ENCODE data around the gene CLSTN1. TPM values are rescaled to one million over a fixed set of nuclear protein-coding genes. Genes with fewer than 3 reads are reported as not detected.

Gene CLSTN1
- total RNA-seq, 5 donors from 2014 or later (not counting 1 experiment from before 2014, with no cell fraction given) = 84.6 to 105 (median 91.2) TPM

DNA sequence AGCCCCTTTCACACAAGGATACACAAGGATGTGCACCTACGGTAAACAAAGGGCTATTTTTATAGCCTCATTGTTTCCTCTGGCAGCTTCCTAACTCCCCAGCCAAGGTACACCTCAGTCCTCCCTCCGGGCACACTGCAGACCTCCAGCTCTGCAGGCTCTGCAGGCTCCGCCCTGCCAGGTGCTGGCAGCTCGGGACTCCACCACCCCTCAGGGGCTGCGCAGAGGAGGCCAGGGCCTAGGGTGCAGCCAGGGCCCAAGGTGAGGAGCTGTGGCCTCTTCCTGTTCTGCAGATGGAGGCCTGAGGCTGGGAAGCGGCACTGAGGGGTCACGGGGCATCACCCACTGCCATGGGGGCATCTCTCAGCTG lies 19.8 kb upstream of the CLSTN1 start:
- no peak overlapping the region for H3K4me3 ChIP-seq (ENCODE audit: control insufficient read depth in 1 of 2, extremely low read depth in 1 of 2, low read length in 1 of 2)

DNA sequence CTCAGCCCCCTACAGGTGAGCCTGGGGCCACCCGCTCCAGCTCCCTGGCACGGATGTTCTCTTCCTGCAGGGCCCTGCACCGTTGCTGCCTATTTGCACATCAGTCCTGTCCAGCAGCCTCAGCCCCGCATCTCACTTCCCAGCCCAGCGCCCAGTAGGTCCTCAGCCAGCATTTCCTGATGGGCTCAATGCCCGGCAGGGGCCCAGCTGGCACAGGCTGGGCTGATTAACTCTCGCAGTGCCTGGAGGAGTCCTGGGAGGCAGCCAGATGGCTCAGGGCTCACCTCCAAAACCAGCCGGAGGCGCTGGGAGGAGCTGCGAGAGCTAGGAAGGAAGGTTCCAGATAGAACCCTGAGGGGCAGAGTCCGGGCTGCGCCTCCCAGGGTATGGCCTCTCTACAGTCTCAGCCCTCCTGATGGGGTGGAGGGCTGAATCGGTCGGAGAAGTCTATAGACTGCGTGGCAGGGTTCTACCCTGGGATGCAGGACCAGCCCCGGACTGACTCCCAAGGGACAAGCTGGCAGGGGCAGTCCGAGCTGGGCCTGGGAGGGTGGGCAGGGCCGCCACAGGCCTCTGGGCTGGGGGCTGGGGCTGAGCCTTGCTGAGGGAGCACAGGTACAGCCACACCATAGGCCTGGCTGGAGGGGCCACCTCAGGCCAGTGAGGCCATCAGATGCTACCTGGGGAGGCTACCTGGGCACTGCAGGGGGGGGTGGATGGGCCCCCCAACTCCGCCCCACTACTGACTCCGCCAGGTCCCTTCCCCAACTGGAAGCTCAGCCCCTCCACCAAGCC lies 19.2 kb upstream of the CLSTN1 start:
- no peaks in the 10 kb centered on the region for H3K36me3 ChIP-seq (ENCODE audit: control insufficient read depth in 2 of 2, extremely low read depth in 1 of 2, insufficient read depth in 1 of 2, low read length in 1 of 2)
- Mint-ChIP-seq H3K27me3 (no peaks in the 10 kb centered on the region), H3K27ac (no peak overlapping the region), H3K9me3 (no peaks in the 10 kb centered on the region), H3K36me3 (no peaks in the 10 kb centered on the region), H3K4me1 (no peaks in the 10 kb centered on the region), H3K4me3 (no peak overlapping the region)
- no peak overlapping the region for H3K27ac ChIP-seq (ENCODE audit: low read length)
- H3K4me1 ChIP-seq (ENCODE audit: control insufficient read depth in 1 of 2, extremely low read depth in 1 of 2, insufficient read depth in 2 of 2, low read length in 2 of 2) = no peaks in the 10 kb centered on the region
- no peak for DNase-seq
- no peaks in the 10 kb centered on the region for H3K27me3 ChIP-seq (replicated peaks in 1 of 2; ENCODE audit: control insufficient read depth in 2 of 2, extremely low read depth in 1 of 2, insufficient read depth in 2 of 2, low read length in 1 of 2)
- 84% methylated on average over 16 of the region's 20 CpGs for WGBS (ENCODE audit: insufficient coverage)
- no peaks in the 10 kb centered on the region for H3K9me3 ChIP-seq
- no peak overlapping the region for H3K4me3 ChIP-seq (ENCODE audit: control insufficient read depth in 1 of 2, extremely low read depth in 1 of 2, low read length in 1 of 2)
- no peak for ATAC-seq (replicated peaks in 1 of 4)
- CTCF ChIA-PET = no interaction called here
- POLR2A ChIA-PET = no interaction called here

More for the DNA sequence above, 19.8 kb upstream of the CLSTN1 start:
- H3K4me1 ChIP-seq (ENCODE audit: control insufficient read depth in 1 of 2, extremely low read depth in 1 of 2, insufficient read depth in 2 of 2, low read length in 2 of 2) = no peaks in the 10 kb centered on the region
- no peak for DNase-seq
- CTCF ChIA-PET = no interaction called here
- no peaks in the 10 kb centered on the region for H3K36me3 Mint-ChIP-seq
- no peaks in the 10 kb centered on the region for H3K36me3 ChIP-seq (ENCODE audit: control insufficient read depth in 2 of 2, extremely low read depth in 1 of 2, insufficient read depth in 1 of 2, low read length in 1 of 2)
- peak in 1 of 4 experiments; percentile 9 for ATAC-seq (replicated peaks in 1 of 4)
- no peaks in the 10 kb centered on the region for H3K9me3 ChIP-seq
- no peaks in the 10 kb centered on the region for H3K9me3 Mint-ChIP-seq
- H3K27ac Mint-ChIP-seq = no peak overlapping the region
- no peaks in the 10 kb centered on the region for H3K4me1 Mint-ChIP-seq
- POLR2A ChIA-PET = no interaction called here
- H3K27ac ChIP-seq (ENCODE audit: low read length) = no peak overlapping the region
- 82% methylated on average over 6 of the region's 7 CpGs for WGBS (ENCODE audit: insufficient coverage)
- no peaks in the 10 kb centered on the region for H3K27me3 Mint-ChIP-seq
- no peaks in the 10 kb centered on the region for H3K27me3 ChIP-seq (replicated peaks in 1 of 2; ENCODE audit: control insufficient read depth in 2 of 2, extremely low read depth in 1 of 2, insufficient read depth in 2 of 2, low read length in 1 of 2)
- H3K4me3 Mint-ChIP-seq = no peak overlapping the region

- DNase-seq = no peak
- POLR2A ChIA-PET = interaction anchor here in 1 of 2 donors (0.7 kb wide), 1 partner anchor 13 kb away, joined by 3 read pairs; no protein-coding TSS in a partner anchor
- H3K27me3 Mint-ChIP-seq = no peaks in the 10 kb centered on the region
- no peak overlapping the region for H3K4me3 Mint-ChIP-seq
- H3K36me3 Mint-ChIP-seq = no peaks in the 10 kb centered on the region
- H3K27me3 ChIP-seq (replicated peaks in 1 of 2; ENCODE audit: control insufficient read depth in 2 of 2, extremely low read depth in 1 of 2, insufficient read depth in 2 of 2, low read length in 1 of 2) = no peaks in the 10 kb centered on the region
- H3K4me1 Mint-ChIP-seq = no peaks in the 10 kb centered on the region
- no peak overlapping the region for H3K27ac ChIP-seq (ENCODE audit: low read length)
- CTCF ChIA-PET = no interaction called here
- no peaks in the 10 kb centered on the region for H3K9me3 Mint-ChIP-seq
- H3K9me3 ChIP-seq = no peaks in the 10 kb centered on the region
- no peaks in the 10 kb centered on the region for H3K4me1 ChIP-seq (ENCODE audit: control insufficient read depth in 1 of 2, extremely low read depth in 1 of 2, insufficient read depth in 2 of 2, low read length in 2 of 2)
- ATAC-seq (replicated peaks in 1 of 4) = no peak
- H3K4me3 ChIP-seq (ENCODE audit: control insufficient read depth in 1 of 2, extremely low read depth in 1 of 2, low read length in 1 of 2) = no peak overlapping the region
- no peak overlapping the region for H3K27ac Mint-ChIP-seq
- H3K36me3 ChIP-seq (ENCODE audit: control insufficient read depth in 2 of 2, extremely low read depth in 1 of 2, insufficient read depth in 1 of 2, low read length in 1 of 2) = no peaks in the 10 kb centered on the region
- WGBS (ENCODE audit: insufficient coverage) = 78% methylated on average over 7 of the region's 9 CpGs
These were observed 18.4 kb upstream of the CLSTN1 start for GRCh38 chr1:9842073-9842711.

DNA sequence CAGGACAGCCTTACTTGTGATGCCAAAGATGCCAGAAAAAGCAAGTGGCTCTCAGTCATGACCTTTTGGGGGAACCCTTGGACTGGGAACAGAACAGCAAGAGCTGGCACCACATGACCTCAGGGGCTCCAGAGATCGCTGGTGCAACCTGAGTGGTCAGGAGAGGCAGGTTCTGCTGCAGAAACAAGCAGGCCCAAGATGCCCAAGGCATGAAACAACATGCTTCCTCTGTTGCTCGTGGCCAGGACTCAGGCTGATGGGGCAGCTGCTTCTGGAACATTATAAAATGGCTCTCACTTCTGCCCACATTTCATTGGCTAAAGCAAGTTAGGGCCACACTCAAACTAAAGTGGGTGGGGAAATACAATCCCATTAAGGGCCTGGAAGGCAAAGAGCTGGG lies 17.7 kb upstream of the CLSTN1 start:
- no peaks in the 10 kb centered on the region for H3K27me3 ChIP-seq (replicated peaks in 1 of 2; ENCODE audit: control insufficient read depth in 2 of 2, extremely low read depth in 1 of 2, insufficient read depth in 2 of 2, low read length in 1 of 2)
- ChIA-PET CTCF (no interaction called here), POLR2A (interaction anchor here in 1 of 2 donors (0.7 kb wide), 1 partner anchor 12 kb away, joined by 3 read pairs; no protein-coding TSS in a partner anchor)
- Mint-ChIP-seq H3K4me1 (no peaks in the 10 kb centered on the region), H3K27ac (no peak overlapping the region), H3K36me3 (no peaks in the 10 kb centered on the region), H3K9me3 (no peaks in the 10 kb centered on the region), H3K4me3 (no peak overlapping the region), H3K27me3 (no peaks in the 10 kb centered on the region)
- H3K4me1 ChIP-seq (ENCODE audit: control insufficient read depth in 1 of 2, extremely low read depth in 1 of 2, insufficient read depth in 2 of 2, low read length in 2 of 2) = no peaks in the 10 kb centered on the region
- DNase-seq (no peak), ATAC-seq (replicated peaks in 1 of 4) (no peak)
- WGBS (ENCODE audit: insufficient coverage) = 67% methylated on average over 2 of the region's 2 CpGs
- no peak overlapping the region for H3K27ac ChIP-seq (ENCODE audit: low read length)
- H3K9me3 ChIP-seq = no peaks in the 10 kb centered on the region
- no peak overlapping the region for H3K4me3 ChIP-seq (ENCODE audit: control insufficient read depth in 1 of 2, extremely low read depth in 1 of 2, low read length in 1 of 2)
- no peaks in the 10 kb centered on the region for H3K36me3 ChIP-seq (ENCODE audit: control insufficient read depth in 2 of 2, extremely low read depth in 1 of 2, insufficient read depth in 1 of 2, low read length in 1 of 2)

GRCh38 chr1:9840176-9840575 lies 16.4 kb upstream of the CLSTN1 start:
- H3K9me3 ChIP-seq = no peaks in the 10 kb centered on the region
- 89% methylated on average over 3 of the region's 3 CpGs for WGBS (ENCODE audit: insufficient coverage)
- Mint-ChIP-seq H3K4me1 (no peaks in the 10 kb centered on the region), H3K36me3 (no peaks in the 10 kb centered on the region), H3K27me3 (no peaks in the 10 kb centered on the region), H3K27ac (no peak overlapping the region), H3K4me3 (no peak overlapping the region), H3K9me3 (no peaks in the 10 kb centered on the region)
- H3K27ac ChIP-seq (ENCODE audit: low read length) = no peak overlapping the region
- POLR2A ChIA-PET = interaction anchor here in 1 of 2 donors (0.6 kb wide), 1 partner anchor 1753 kb away, joined by 4 read pairs; no protein-coding TSS in a partner anchor
- no peak overlapping the region for H3K4me3 ChIP-seq (ENCODE audit: control insufficient read depth in 1 of 2, extremely low read depth in 1 of 2, low read length in 1 of 2)
- ATAC-seq (replicated peaks in 1 of 4) (no peak), DNase-seq (no peak)
- no peaks in the 10 kb centered on the region for H3K4me1 ChIP-seq (ENCODE audit: control insufficient read depth in 1 of 2, extremely low read depth in 1 of 2, insufficient read depth in 2 of 2, low read length in 2 of 2)
- CTCF ChIA-PET = no interaction called here
- H3K27me3 ChIP-seq (replicated peaks in 1 of 2; ENCODE audit: control insufficient read depth in 2 of 2, extremely low read depth in 1 of 2, insufficient read depth in 2 of 2, low read length in 1 of 2) = peaks cover 0 to 4% of the 10 kb centered on the region in 2 experiments
- no peaks in the 10 kb centered on the region for H3K36me3 ChIP-seq (ENCODE audit: control insufficient read depth in 2 of 2, extremely low read depth in 1 of 2, insufficient read depth in 1 of 2, low read length in 1 of 2)

GRCh38 chr1:9838946-9839345 lies 15.2 kb upstream of the CLSTN1 start:
- Histone ChIP-seq H3K36me3 (ENCODE audit: control insufficient read depth in 2 of 2, extremely low read depth in 1 of 2, insufficient read depth in 1 of 2, low read length in 1 of 2) (no peaks in the 10 kb centered on the region), H3K27ac (ENCODE audit: low read length) (no peak overlapping the region), H3K27me3 (replicated peaks in 1 of 2; ENCODE audit: control insufficient read depth in 2 of 2, extremely low read depth in 1 of 2, insufficient read depth in 2 of 2, low read length in 1 of 2) (peaks cover 0 to 4% of the 10 kb centered on the region in 2 experiments), H3K4me3 (ENCODE audit: control insufficient read depth in 1 of 2, extremely low read depth in 1 of 2, low read length in 1 of 2) (no peak overlapping the region), H3K9me3 (no peaks in the 10 kb centered on the region), H3K4me1 (ENCODE audit: control insufficient read depth in 1 of 2, extremely low read depth in 1 of 2, insufficient read depth in 2 of 2, low read length in 2 of 2) (peaks cover 0 to 7% of the 10 kb centered on the region in 2 experiments)
- Mint-ChIP-seq H3K4me1 (peaks cover 0 to 4% (median 0%) of the 10 kb centered on the region in 3 donors), H3K27ac (no peak overlapping the region), H3K4me3 (no peak overlapping the region), H3K9me3 (no peaks in the 10 kb centered on the region), H3K27me3 (no peaks in the 10 kb centered on the region), H3K36me3 (no peaks in the 10 kb centered on the region)
- ATAC-seq (replicated peaks in 1 of 4) = no peak
- CTCF ChIA-PET = no interaction called here
- 89% methylated on average over 10 of the region's 10 CpGs for WGBS (ENCODE audit: insufficient coverage)
- POLR2A ChIA-PET = no interaction called here
- no peak for DNase-seq

Measured in T-cell (primary cell).